Measurements from ENCODE around the gene DOK5.

DOK5 gene

GRCh38 chr20:54661880-54662465 lies 186.6 kb downstream of the DOK5 start:
- Histone ChIP-seq H3K9ac (ENCODE audit: low read depth, low read length) (no peak overlapping the region), H3K4me3 (ENCODE audit: low read depth in 1 of 2, low read length in 2 of 2) (no peak overlapping the region), H4K20me1 (ENCODE audit: insufficient read depth, low read length) (no peaks in the 10 kb centered on the region), H3K27ac (ENCODE audit: low read length) (no peak overlapping the region), H3K36me3 (ENCODE audit: insufficient read depth, low read length) (no peaks in the 10 kb centered on the region), H3K9me3 (ENCODE audit: insufficient read depth, low read length, severe bottlenecking) (no peaks in the 10 kb centered on the region), H2AFZ (ENCODE audit: low read depth, low read length) (no peak overlapping the region), H3K27me3 (ENCODE audit: insufficient read depth, low read length, poor library complexity) (peaks cover 16% of the 10 kb centered on the region), H3K4me1 (ENCODE audit: insufficient read depth, low read length) (no peaks in the 10 kb centered on the region), H3K4me2 (ENCODE audit: insufficient read depth, low read length) (no peak overlapping the region), H3K79me2 (ENCODE audit: insufficient read depth, low read length) (no peaks in the 10 kb centered on the region)
- no peak for DNase-seq
- no peak for TF ChIP-seq CTCF (IDR thresholded peaks at IDR 0.05; ENCODE audit: borderline replicate concordance, extremely low read depth, low read length, poor library complexity, severe bottlenecking)
- TF ChIP-seq EZH2 (IDR thresholded peaks at IDR 0.05; ENCODE audit: borderline replicate concordance, low read depth, low read length, severe bottlenecking) = no peak
- no peak for ATAC-seq (ENCODE audit: insufficient read depth, low read depth)

GRCh38 chr20:54665812-54666211 lies 190.4 kb downstream of the DOK5 start:
- H3K9ac ChIP-seq (ENCODE audit: low read depth, low read length) = no peak overlapping the region
- H2AFZ ChIP-seq (ENCODE audit: low read depth, low read length) = no peak overlapping the region
- H4K20me1 ChIP-seq (ENCODE audit: insufficient read depth, low read length) = no peaks in the 10 kb centered on the region
- H3K27me3 ChIP-seq (ENCODE audit: insufficient read depth, low read length, poor library complexity) = peaks cover 19% of the 10 kb centered on the region
- H3K79me2 ChIP-seq (ENCODE audit: insufficient read depth, low read length) = no peaks in the 10 kb centered on the region
- DNase-seq (no peak), ATAC-seq (ENCODE audit: insufficient read depth, low read depth) (no peak)
- H3K36me3 ChIP-seq (ENCODE audit: insufficient read depth, low read length) = no peaks in the 10 kb centered on the region
- no peak overlapping the region for H3K27ac ChIP-seq (ENCODE audit: low read length)
- no peaks in the 10 kb centered on the region for H3K4me1 ChIP-seq (ENCODE audit: insufficient read depth, low read length)
- H3K9me3 ChIP-seq (ENCODE audit: insufficient read depth, low read length, severe bottlenecking) = no peaks in the 10 kb centered on the region
- H3K4me3 ChIP-seq (ENCODE audit: low read depth in 1 of 2, low read length in 2 of 2) = no peak overlapping the region
- H3K4me2 ChIP-seq (ENCODE audit: insufficient read depth, low read length) = no peak overlapping the region
- no peak for TF ChIP-seq EZH2 (IDR thresholded peaks at IDR 0.05; ENCODE audit: borderline replicate concordance, low read depth, low read length, severe bottlenecking)
- TF ChIP-seq CTCF (IDR thresholded peaks at IDR 0.05; ENCODE audit: borderline replicate concordance, extremely low read depth, low read length, poor library complexity, severe bottlenecking) = no peak

GRCh38 chr20:54668271-54669039 lies 193.1 kb downstream of the DOK5 start:
- Histone ChIP-seq H3K27ac (ENCODE audit: low read length) (no peak overlapping the region), H3K79me2 (ENCODE audit: insufficient read depth, low read length) (no peaks in the 10 kb centered on the region), H3K4me2 (ENCODE audit: insufficient read depth, low read length) (no peak overlapping the region), H4K20me1 (ENCODE audit: insufficient read depth, low read length) (no peaks in the 10 kb centered on the region), H2AFZ (ENCODE audit: low read depth, low read length) (no peak overlapping the region), H3K4me1 (ENCODE audit: insufficient read depth, low read length) (no peaks in the 10 kb centered on the region), H3K36me3 (ENCODE audit: insufficient read depth, low read length) (no peaks in the 10 kb centered on the region), H3K4me3 (ENCODE audit: low read depth in 1 of 2, low read length in 2 of 2) (no peak overlapping the region), H3K27me3 (ENCODE audit: insufficient read depth, low read length, poor library complexity) (peaks cover 19% of the 10 kb centered on the region), H3K9me3 (ENCODE audit: insufficient read depth, low read length, severe bottlenecking) (no peaks in the 10 kb centered on the region), H3K9ac (ENCODE audit: low read depth, low read length) (no peak overlapping the region)
- ATAC-seq (ENCODE audit: insufficient read depth, low read depth) (peak; percentile 70; the same call in 2 of the 3 replicates), DNase-seq (peak; percentile 27)
- TF ChIP-seq EZH2 (IDR thresholded peaks at IDR 0.05; ENCODE audit: borderline replicate concordance, low read depth, low read length, severe bottlenecking) = no peak
- TF ChIP-seq CTCF (IDR thresholded peaks at IDR 0.05; ENCODE audit: borderline replicate concordance, extremely low read depth, low read length, poor library complexity, severe bottlenecking) = peak; percentile 81
